GM21423 (cell line): ENCODE data around the gene ACTC1.

ENCODE experiments used
- ATAC-seq: cut with Tn5 transposase; IDR thresholded peaks from one replicate; pipeline ENCODE4 v1.9.1; 2021; ENCODE audit warnings: mild to moderate bottlenecking, moderate library complexity; ENCODE audit not compliant: unreplicated experiment

ACTC1 gene

DNA sequence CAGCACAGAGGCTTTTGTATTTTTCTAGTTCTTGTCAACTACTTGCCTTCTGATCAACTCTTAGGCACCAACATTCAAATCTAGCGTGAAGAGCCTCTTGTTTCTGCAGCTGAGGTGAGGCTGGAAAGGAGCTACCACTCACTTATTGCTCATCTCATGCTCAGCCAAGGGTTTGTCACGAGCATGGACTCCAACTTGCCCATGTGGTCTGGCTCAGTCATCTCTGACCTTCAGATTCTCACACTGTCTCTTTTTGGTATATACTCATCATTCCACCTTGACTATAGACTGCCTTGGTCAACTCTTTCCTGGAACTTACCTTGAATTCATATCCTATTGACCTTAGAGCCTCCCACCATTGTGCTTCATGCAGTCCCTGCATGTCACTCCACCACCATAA lies 35.4 kb downstream of the ACTC1 start:
- no peak for ATAC-seq

DNA sequence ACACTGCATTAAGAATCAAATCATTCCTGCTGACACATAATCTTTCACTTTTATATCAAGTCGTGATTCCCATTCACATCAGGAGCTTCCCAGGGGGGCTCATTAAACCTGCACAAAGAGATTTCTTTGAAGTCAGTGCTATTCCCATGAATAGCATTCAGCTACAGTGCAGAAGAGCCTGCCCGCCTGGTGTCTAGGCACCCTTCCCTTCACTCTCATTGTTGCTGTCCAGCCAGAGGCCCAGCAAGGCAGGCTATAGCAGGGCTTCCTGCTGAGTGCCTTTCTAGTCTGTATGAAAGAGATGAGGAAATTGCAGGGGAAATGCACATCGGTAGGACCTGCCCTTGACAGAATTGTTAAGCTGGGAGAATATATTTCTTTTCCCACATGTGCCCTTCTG lies 36.0 kb downstream of the ACTC1 start:
- ATAC-seq: no peak

DNA sequence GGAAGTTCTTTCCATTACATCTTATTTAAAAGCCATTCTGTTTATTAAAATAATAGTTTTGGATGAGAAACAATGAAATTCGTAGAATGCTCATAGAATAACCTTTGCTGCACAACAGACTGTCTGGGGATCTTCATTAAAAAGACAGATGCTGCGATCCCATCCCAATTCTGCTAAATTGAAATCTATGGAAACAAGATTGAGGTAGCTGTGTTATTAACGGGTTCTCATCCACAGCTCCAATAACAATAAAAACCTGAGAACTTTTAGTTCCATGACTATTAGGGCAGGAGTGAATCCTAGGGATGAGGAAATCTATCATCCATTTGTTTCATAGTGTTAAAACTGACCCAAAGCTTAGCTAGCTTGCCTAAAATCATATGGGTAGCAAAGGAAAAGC lies 38.1 kb downstream of the ACTC1 start:
- no peak for ATAC-seq

DNA sequence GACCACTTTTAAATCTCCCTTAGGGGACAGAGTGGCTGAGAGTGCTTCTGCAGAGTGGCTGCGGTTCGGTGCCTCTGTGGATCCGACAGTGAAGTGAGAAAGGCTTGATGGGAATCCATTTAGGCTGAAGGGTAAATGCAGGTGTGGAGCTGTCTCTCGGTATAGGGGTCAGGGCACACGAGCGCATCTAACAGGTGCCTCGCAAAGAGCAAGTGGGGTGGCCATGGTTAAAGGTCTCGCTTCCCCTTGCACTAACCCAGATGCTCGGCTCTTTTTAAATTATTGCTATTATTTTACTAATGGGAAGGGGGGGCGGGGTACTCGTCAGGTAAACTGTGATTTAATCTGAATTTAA lies 40.0 kb downstream of the ACTC1 start:
- ATAC-seq: no peak

DNA sequence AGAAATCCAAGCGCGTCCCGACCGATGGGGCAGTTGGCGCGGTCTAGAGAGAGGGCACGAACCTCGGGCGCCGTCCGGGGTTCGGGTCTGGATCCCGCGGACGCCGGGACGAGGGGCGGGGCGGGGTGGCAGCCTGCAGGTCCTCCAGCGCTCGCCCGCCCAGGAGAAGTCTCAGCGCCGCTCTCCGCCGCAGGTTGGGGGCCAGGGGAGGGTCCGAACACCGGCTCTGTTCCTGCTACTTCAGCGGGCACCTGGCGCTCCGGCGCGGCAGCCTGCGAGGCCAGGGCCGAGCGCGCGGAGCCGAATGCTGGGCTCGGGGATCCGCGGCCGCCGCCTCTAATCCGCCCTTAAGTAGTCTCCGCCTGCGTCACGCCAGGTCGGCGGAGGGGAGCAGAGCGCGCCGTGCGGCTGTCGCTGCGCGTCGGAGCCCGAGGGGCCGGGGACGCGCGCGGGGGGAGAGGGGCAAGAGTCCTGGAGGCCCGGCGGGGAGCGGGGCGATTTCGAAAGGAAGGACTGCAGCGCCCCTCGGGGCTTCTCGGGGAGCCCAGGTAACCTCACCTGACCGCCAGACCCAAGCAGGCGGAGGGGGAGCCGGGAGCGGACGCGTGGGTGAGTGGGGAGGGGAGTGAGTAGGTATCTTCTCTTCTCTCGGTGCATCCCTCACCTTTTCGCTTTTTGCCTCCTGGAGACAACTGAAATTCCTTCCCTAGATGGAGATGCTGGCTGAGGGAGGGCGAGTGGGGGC lies 40.5 kb downstream of the ACTC1 start, which contains the start of gene GJD2:
Gene GJD2, minus strand, starts transcription at position 325 of the 745 bp plus-strand sequence. CDS start 510 bp downstream, outside the sequence.
- ATAC-seq: no peak

DNA sequence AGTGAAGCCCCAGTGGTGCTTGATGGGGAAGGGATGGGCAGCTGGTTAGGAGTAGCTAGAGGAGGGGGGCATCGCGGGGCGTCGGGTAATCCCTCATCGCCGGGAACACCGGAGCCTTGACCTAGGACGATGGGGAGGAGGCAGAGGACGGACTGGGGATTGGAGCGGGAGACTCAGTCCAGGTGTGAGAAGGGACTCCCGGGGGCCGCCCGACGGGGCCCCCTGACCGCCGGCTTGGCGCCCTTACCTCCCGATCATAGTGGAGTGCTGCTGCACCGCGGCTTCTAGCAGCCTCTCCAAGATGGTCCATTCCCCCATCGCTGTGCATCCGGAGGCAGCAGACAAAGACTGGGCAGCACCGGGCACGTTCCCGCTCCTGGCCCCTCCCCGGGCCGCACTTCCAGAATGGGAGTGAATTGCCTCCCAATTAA lies 41.2 kb downstream of the ACTC1 start:
- no peak for ATAC-seq

DNA sequence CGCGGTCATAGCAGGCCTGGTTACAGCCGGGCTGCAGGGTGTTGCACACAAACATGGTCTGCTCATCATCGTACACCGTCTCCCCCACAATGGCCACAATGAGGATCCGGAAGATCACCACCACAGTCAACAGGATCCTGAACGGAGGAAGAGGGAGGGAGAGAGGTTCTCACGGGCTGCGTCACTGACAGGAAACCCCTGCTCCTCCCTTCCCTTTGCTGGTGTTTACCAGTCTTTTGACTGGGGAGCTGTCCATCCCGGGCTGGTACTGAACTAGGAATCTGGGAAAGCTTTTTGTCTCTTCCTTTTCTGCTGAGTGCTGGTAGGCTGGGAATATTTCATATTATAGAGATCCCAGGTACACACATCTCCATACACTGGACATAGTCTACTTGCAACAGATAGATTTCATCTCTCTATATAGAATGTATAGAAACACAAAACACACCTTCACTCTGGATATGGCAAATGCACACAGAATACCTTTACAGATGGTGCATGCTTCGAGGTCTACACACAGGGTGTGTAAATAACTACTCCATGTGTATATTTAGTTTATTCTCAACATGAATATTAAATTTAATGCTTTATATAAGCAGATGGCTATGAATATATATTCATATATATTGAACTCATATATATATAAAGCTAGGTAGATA lies 42.0 kb downstream of the ACTC1 start:
- ATAC-seq: no peak

DNA sequence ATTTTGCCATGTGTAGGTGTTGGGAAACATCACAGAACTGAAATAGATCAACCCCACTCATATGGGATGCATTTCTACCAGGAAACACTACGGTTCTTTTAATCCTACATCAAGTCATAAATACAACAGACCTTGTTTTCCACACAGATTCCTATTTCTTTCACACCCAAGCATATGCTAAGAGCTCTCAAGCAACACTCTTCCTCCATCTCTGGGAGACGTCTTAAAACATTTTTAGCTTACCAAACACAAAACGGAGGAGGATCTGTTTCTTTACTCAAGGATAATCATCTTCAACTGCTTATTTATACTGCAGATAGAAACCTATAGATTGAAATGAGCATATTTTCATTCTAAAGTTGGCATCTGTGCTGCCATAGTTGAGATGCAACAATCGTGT lies 45.7 kb downstream of the ACTC1 start:
- ATAC-seq: no peak
